H1 (cell line): ENCODE data around the gene SART1. TPM values are rescaled to one million over a fixed set of nuclear protein-coding genes. Genes with fewer than 3 reads are reported as not detected.

Source experiments
- CTCF ChIA-PET: fragments of 300-600 bp; sonication (Branson Sonifier 250); formaldehyde crosslinking; loops from one replicate; lab custom pipeline; 2021; ENCODE audit not compliant: partially characterized antibody; lab: Charles Lee
- POLR2A ChIA-PET: fragments of 300-600 bp; sonication (Branson Sonifier 250); formaldehyde crosslinking; loops from one replicate; lab custom pipeline; 2021; ENCODE audit warnings: inconsistent platforms; ENCODE audit not compliant: partially characterized antibody; lab: Charles Lee
- DNase-seq, 2 experiments: peaks; one replicate each; pipeline versions ENCODE4 v3.0.0 to v3.0.0-alpha.2; 2010 to 2022; ENCODE audit warnings: low spot score in 2 of 2, low read depth in 1 of 2, mixed read lengths in 1 of 2
- FAIRE-seq: peaks from 2 replicates; lab custom pipeline; 2011; peaks lifted over from hg19 to GRCh38; lab: Jason Lieb, UNC
- H2AFZ ChIP-seq: 2 replicates; pipeline ENCODE4 v1.8.1; 2012; ENCODE audit warnings: low read length, inconsistent platforms
- H2AK5ac ChIP-seq: 2 replicates; pipeline ENCODE4 v1.6.1; 2013; ENCODE audit warnings: low read depth, low read length
- H2BK120ac ChIP-seq: replicated peaks from 2 replicates; pipeline ENCODE3; 2013; ENCODE audit warnings: low read depth, low read length, inconsistent platforms
- H2BK12ac ChIP-seq: 2 replicates; pipeline ENCODE4 v1.6.1; 2013; ENCODE audit warnings: low read depth, low read length
- H2BK15ac ChIP-seq: 2 replicates; pipeline ENCODE4 v1.6.1; 2013; ENCODE audit warnings: low read length
- H2BK20ac ChIP-seq: 2 replicates; pipeline ENCODE4 v1.6.1; 2013; ENCODE audit warnings: low read length
- H2BK5ac ChIP-seq: 2 replicates; pipeline ENCODE4 v1.6.1; 2013; ENCODE audit warnings: low read depth, low read length
- H3K14ac ChIP-seq: 2 replicates; pipeline ENCODE4 v1.6.1; 2013; ENCODE audit warnings: inconsistent platforms; ENCODE audit not compliant: insufficient read length
- H3K18ac ChIP-seq: 2 replicates; pipeline ENCODE4 v1.6.1; 2013; ENCODE audit warnings: low read length; ENCODE audit errors: extremely low read depth
- H3K23ac ChIP-seq: 2 replicates; pipeline ENCODE4 v1.6.1; 2013; ENCODE audit warnings: inconsistent platforms; ENCODE audit not compliant: insufficient read length
- H3K23me2 ChIP-seq: 2 replicates; pipeline ENCODE4 v1.6.1; 2013; ENCODE audit warnings: low read depth, low read length
- H3K27ac ChIP-seq: 2 replicates; pipeline ENCODE4 v1.6.1; 2011; ENCODE audit warnings: low read depth, low read length, inconsistent platforms
- H3K27me3 ChIP-seq, 4 experiments: replicated peaks in 1 of 4; 1 replicate in 1 of 4; 2 replicates in 3 of 4; pipeline versions ENCODE4 v1.6.1 to v1.8.1; 2011 to 2013; ENCODE audit warnings: low read length in 3 of 4, mild to moderate bottlenecking in 3 of 4, inconsistent platforms in 2 of 4, mixed read lengths in 2 of 4, moderate library complexity in 1 of 4; ENCODE audit not compliant: control insufficient read depth in 3 of 4, insufficient read depth in 3 of 4; ENCODE audit errors: extremely low read depth in 1 of 4
- H3K36me3 ChIP-seq, 4 experiments: 2 replicates each; pipeline versions ENCODE4 v1.6.1 to v1.8.1; 2011 to 2013; ENCODE audit warnings: mild to moderate bottlenecking in 4 of 4, low read length in 3 of 4, moderate library complexity in 2 of 4, control low read depth in 1 of 4, inconsistent platforms in 1 of 4; ENCODE audit not compliant: insufficient read depth in 4 of 4, control insufficient read depth in 2 of 4
- H3K4ac ChIP-seq: replicated peaks from 2 replicates; pipeline ENCODE3; 2013; ENCODE audit warnings: low read length, low read depth, mixed read lengths, inconsistent platforms; ENCODE audit not compliant: insufficient read length
- H3K4me1 ChIP-seq, 4 experiments: replicated peaks in 1 of 4; 1 replicate in 1 of 4; 2 replicates in 3 of 4; pipeline versions ENCODE4 v1.6.1 to v1.8.1; 2011 to 2013; ENCODE audit warnings: low read length in 3 of 4, inconsistent platforms in 2 of 4, mixed read lengths in 1 of 4; ENCODE audit not compliant: insufficient read depth in 4 of 4, control insufficient read depth in 3 of 4
- H3K4me2 ChIP-seq, 2 experiments: 2 replicates each; pipeline versions ENCODE4 v1.6.1 to v1.8.1; 2011 to 2013; ENCODE audit warnings: low read depth in 2 of 2, low read length in 2 of 2, control low read depth in 1 of 2, inconsistent platforms in 1 of 2, mild to moderate bottlenecking in 1 of 2; ENCODE audit not compliant: insufficient read depth in 1 of 2
- H3K4me3 ChIP-seq, 4 experiments: fragments of 200-600, 300-600 bp in 1 of 4; sonication (generic), shearing (Covaris generic), sonication (Bioruptor Twin) in 1 of 4; 2 replicates each; pipeline versions ENCODE4 v1.5.1 to v1.8.1; 2011 to 2016; ENCODE audit warnings: low read length in 4 of 4, low read depth in 3 of 4, control low read depth in 2 of 4, inconsistent platforms in 2 of 4, mild to moderate bottlenecking in 2 of 4, mixed read lengths in 1 of 4, moderate library complexity in 1 of 4; ENCODE audit not compliant: insufficient read depth in 2 of 4; ENCODE audit errors: extremely low read depth in 1 of 4
- H3K56ac ChIP-seq: replicated peaks from 2 replicates; pipeline ENCODE3; 2013; ENCODE audit warnings: low read depth, mild to moderate bottlenecking, mixed read lengths, low read length, inconsistent platforms; ENCODE audit not compliant: insufficient read length
- H3K79me1 ChIP-seq: 2 replicates; pipeline ENCODE4 v1.6.1; 2013; ENCODE audit warnings: low read depth, low read length, control low read depth
- H3K79me2 ChIP-seq, 2 experiments: 2 replicates each; pipeline versions ENCODE4 v1.6.1 to v1.8.1; 2012 to 2013; ENCODE audit warnings: low read length in 2 of 2, mild to moderate bottlenecking in 2 of 2, inconsistent platforms in 1 of 2; ENCODE audit not compliant: insufficient read depth in 2 of 2, control insufficient read depth in 1 of 2
- H3K9ac ChIP-seq, 4 experiments: replicated peaks in 1 of 4; 1 replicate in 1 of 4; 2 replicates in 3 of 4; pipeline versions ENCODE4 v1.6.1 to v1.8.1; 2011 to 2013; ENCODE audit warnings: low read depth in 3 of 4, low read length in 3 of 4, control low read depth in 2 of 4, mild to moderate bottlenecking in 2 of 4, moderate library complexity in 2 of 4, inconsistent platforms in 1 of 4; ENCODE audit errors: extremely low read depth in 1 of 4
- H3K9me3 ChIP-seq, 2 experiments: 2 replicates each; pipeline versions ENCODE4 v1.6.1 to v1.8.1; 2012 to 2013; ENCODE audit warnings: mild to moderate bottlenecking in 2 of 2, moderate library complexity in 2 of 2, control low read depth in 1 of 2, inconsistent platforms in 1 of 2, low read depth in 1 of 2, low read length in 1 of 2, mixed read lengths in 1 of 2; ENCODE audit not compliant: insufficient read depth in 2 of 2
- H4K20me1 ChIP-seq, 2 experiments: replicated peaks in 1 of 2; 2 replicates each; pipeline versions ENCODE3 to v1.8.1; 2011 to 2013; ENCODE audit warnings: inconsistent platforms in 2 of 2, low read length in 2 of 2, mild to moderate bottlenecking in 1 of 2; ENCODE audit not compliant: insufficient read depth in 2 of 2, control insufficient read depth in 1 of 2
- H4K5ac ChIP-seq: 2 replicates; pipeline ENCODE4 v1.6.1; 2013; ENCODE audit warnings: low read length, low read depth, mixed read lengths, inconsistent platforms; ENCODE audit not compliant: insufficient read length
- H4K8ac ChIP-seq: 2 replicates; pipeline ENCODE4 v1.8.0; 2013; ENCODE audit warnings: mild to moderate bottlenecking, moderate library complexity, low read length, inconsistent platforms; ENCODE audit not compliant: insufficient read depth; ENCODE audit errors: extremely low read depth
- H4K91ac ChIP-seq: replicated peaks from 2 replicates; pipeline ENCODE3; 2013; ENCODE audit warnings: low read length, mixed read lengths, inconsistent platforms; ENCODE audit not compliant: insufficient read length
- ASH2L ChIP-seq: fragments of 200-600, 300-600 bp; sonication (generic); IDR thresholded peaks from one replicate; pipeline ENCODE4 v1.7.1; 2017; ENCODE audit warnings: low read length
- CEBPB ChIP-seq: IDR thresholded peaks from 2 replicates; pipeline ENCODE4 v1.6.1; 2012; ENCODE audit warnings: low read depth, low read length
- HDAC6 ChIP-seq: IDR thresholded peaks from one replicate; pipeline ENCODE4 v1.7.1; 2012; ENCODE audit warnings: low read depth, mild to moderate bottlenecking, inconsistent platforms, low read length, moderate library complexity
- KDM4A ChIP-seq: IDR thresholded peaks from one replicate; pipeline ENCODE4 v1.7.1; 2012; ENCODE audit warnings: low read depth, mild to moderate bottlenecking, moderate library complexity, low read length, inconsistent platforms; ENCODE audit not compliant: severe bottlenecking
- KDM5A ChIP-seq: fragments of 200-600 bp; IDR thresholded peaks from 2 replicates; pipeline ENCODE4 v1.7.1; 2012; ENCODE audit warnings: mild to moderate bottlenecking, low read length, inconsistent platforms, mixed read lengths
- NANOG ChIP-seq: IDR thresholded peaks from 2 replicates; pipeline ENCODE4 v1.6.1; 2011; ENCODE audit warnings: low read length, low read depth, mild to moderate bottlenecking, inconsistent platforms; ENCODE audit not compliant: insufficient read depth, poor library complexity, severe bottlenecking
- POLR2A ChIP-seq, 2 experiments: IDR thresholded peaks; 1 replicate in 1 of 2; 2 replicates in 1 of 2; pipeline ENCODE4 v1.6.1; 2011; ENCODE audit warnings: low read depth in 2 of 2, low read length in 2 of 2, mild to moderate bottlenecking in 2 of 2; ENCODE audit errors: control extremely low read depth in 1 of 2
- RBBP5 ChIP-seq: IDR thresholded peaks from 2 replicates; pipeline ENCODE4 v1.7.1; 2012; ENCODE audit warnings: low read depth, mild to moderate bottlenecking, inconsistent platforms, low read length, moderate library complexity, borderline replicate concordance
- SUZ12 ChIP-seq: fragments of 200-600 bp; sonication (generic); IDR thresholded peaks from 2 replicates; pipeline ENCODE4 v1.6.1; 2012; ENCODE audit warnings: mild to moderate bottlenecking, inconsistent platforms, low read length, moderate library complexity, mixed read lengths
- TAF1 ChIP-seq: IDR thresholded peaks from 2 replicates; pipeline ENCODE4 v1.6.1; 2011; ENCODE audit warnings: mild to moderate bottlenecking, low read depth, low read length
- TAF7 ChIP-seq: optimal IDR thresholded peaks from 2 replicates; pipeline ENCODE3; 2011; ENCODE audit warnings: low read depth, mild to moderate bottlenecking, inconsistent platforms, low read length, moderate library complexity, borderline replicate concordance
- TCF12 ChIP-seq: IDR thresholded peaks from 2 replicates; pipeline ENCODE4 v1.6.1; 2011; ENCODE audit warnings: low read depth, mild to moderate bottlenecking, low read length
- USF2 ChIP-seq: IDR thresholded peaks from 2 replicates; pipeline ENCODE4 v1.6.1; 2011; ENCODE audit warnings: low read length, improper control_type of control experiment
- WGBS, 2 experiments: shearing (Covaris generic) in 1 of 2; methylation state at CpG; one replicate each; pipeline versions ENCODE4 v1.1.6 to v1.1.7; 2013 to 2015; ENCODE audit warnings: low lambda C conversion rate in 2 of 2, mixed read lengths in 2 of 2, inconsistent platforms in 1 of 2, low coverage in 1 of 2, missing lambda C conversion rate in 1 of 2; ENCODE audit not compliant: insufficient replicate concordance in 2 of 2, insufficient coverage in 1 of 2, insufficient read length in 1 of 2; ENCODE audit errors: extremely low coverage in 1 of 2, missing lambda C conversion rate in 1 of 2; 5-methylcytosine and 5-hydroxymethylcytosine counted together
- polyA plus RNA-seq, 7 experiments: library from polyadenylated mRNA; depleted of rRNA in 3 of 7; stranded (reverse) in 5 of 7; unstranded in 2 of 7; fragments of >200 nt in 5 of 7; fragments of 200-250 nt in 2 of 7; gene quantifications; 1 replicate in 5 of 7; 2 replicates in 1 of 7; 4 replicates in 1 of 7; pipeline versions ENCODE4 v1.2.1 to v1.2.3, GENCODE V29; 2011 to 2013; ENCODE audit warnings: missing spikeins in 2 of 7, mixed read lengths in 2 of 7
- total RNA-seq: library from RNA; stranded (reverse); fragmentation: NEBNext Ultra II Directional; extraction: Animal tissue kit (Norgen Biotek cat#: 25700); gene quantifications from 2 replicates; pipeline ENCODE4 v1.2.1, GENCODE V29; 2021

The SART1 gene
- total and polyA plus RNA-seq, 2 of the 8 experiments (the other 6 are each of a cell fraction or from before 2014, with no cell fraction given) = 9.7 to 46.1 TPM

- Histone ChIP-seq H3K9ac (no peak overlapping the region), H2BK20ac (no peak overlapping the region), H3K14ac (no peak overlapping the region), H2AK5ac (no peak overlapping the region), H2BK5ac (no peak overlapping the region), H3K4ac (no peak overlapping the region), H3K9me3 (no peaks in the 10 kb centered on the region), H4K5ac (no peak overlapping the region), H2AFZ (no peak overlapping the region), H3K23ac (no peak overlapping the region), H3K4me2 (no peak overlapping the region), H3K23me2 (peaks cover 4% of the 10 kb centered on the region; the same call in 1 of the 2 replicates), H2BK12ac (no peak overlapping the region), H3K4me1 (peaks cover 0 to 5% (median 2%) of the 10 kb centered on the region in 4 experiments; a peak in 2 of 7 replicates), H3K79me2 (peaks cover 7 to 16% of the 10 kb centered on the region in 2 experiments), H3K79me1 (peaks cover 8% of the 10 kb centered on the region), H2BK120ac (no peak overlapping the region), H3K56ac (no peak overlapping the region), H4K20me1 (peaks cover 1 to 11% of the 10 kb centered on the region in 2 experiments), H3K27me3 (no peaks in the 10 kb centered on the region), H4K91ac (no peak overlapping the region), H3K36me3 (peaks cover 12 to 47% (median 35%) of the 10 kb centered on the region in 4 experiments), H2BK15ac (no peak overlapping the region), H3K27ac (no peak overlapping the region), H3K4me3 (no peak overlapping the region), H4K8ac (no peak overlapping the region), H3K18ac (no peak overlapping the region)
- WGBS, 2 experiments = 94% methylated on average over 17 of the region's 30 CpGs; no CpG with 5 or more reads in 1 of the 2 experiments
- no peak for FAIRE-seq
- ChIA-PET CTCF (interaction anchor here (0.6 to 1.6 kb wide), 6 partner anchors 18 to 79 kb away, joined by 3 to 6 read pairs (median 4); partner anchors contain the start of genes CCDC85B and FIBP), POLR2A (interaction anchor here (0.7 to 2.4 kb wide), 3 partner anchors 10 to 36 kb away, joined by 3 to 7 read pairs (median 5); no protein-coding TSS in a partner anchor)
- no peak for DNase-seq
- TF ChIP-seq SUZ12 = no peak
- no peak for TF ChIP-seq USF2
- TF ChIP-seq TAF7 = no peak
- no peak for TF ChIP-seq CEBPB
- no peak for TF ChIP-seq HDAC6
- no peak for TF ChIP-seq TAF1
- TF ChIP-seq KDM5A = no peak
- no peak for TF ChIP-seq POLR2A (IDR thresholded peaks at IDR 0.05; ENCODE audit: control extremely low read depth in 1 of 2, low read depth in 2 of 2, low read length in 2 of 2)
- no peak for TF ChIP-seq KDM4A
- TF ChIP-seq TCF12 = no peak
- TF ChIP-seq ASH2L = no peak
- TF ChIP-seq RBBP5 = no peak
- TF ChIP-seq NANOG = no peak
Observed at GRCh38 chr11:65967329-65967934, 5.9 kb downstream of the SART1 start.
